ENCODE data around the gene MYLIP.

MYLIP gene

GRCh38 chr6:16108921-16109658, 19.8 kb upstream of the MYLIP start:
- DNase-seq = no peak

- no peak for DNase-seq
Measured at GRCh38 chr6:16109659-16110305, 19.1 kb upstream of the MYLIP start.

GRCh38 chr6:16118825-16119224, 10.1 kb upstream of the MYLIP start:
- DNase-seq = no peak

- no peak for DNase-seq
Measured at GRCh38 chr6:16121339-16121738, 7.5 kb upstream of the MYLIP start.

DNA sequence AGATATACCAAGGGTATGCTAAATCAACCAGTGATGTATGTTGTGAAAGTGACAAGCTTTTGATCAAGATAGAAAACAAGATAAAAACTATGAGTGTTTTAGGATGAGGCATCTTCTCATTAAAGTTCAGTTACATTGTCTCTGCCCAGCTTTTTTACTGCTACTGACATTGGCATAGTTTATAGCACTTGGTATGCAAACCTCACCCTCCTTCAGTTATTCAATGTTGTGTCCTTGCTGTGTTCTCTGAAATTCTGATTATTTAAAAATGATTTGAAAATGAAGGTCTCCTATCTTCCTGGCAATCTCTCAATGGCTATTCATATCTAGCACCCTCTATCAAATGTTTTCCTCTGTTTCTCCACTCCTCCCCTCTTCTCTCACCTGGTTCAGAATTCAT, 6.7 kb upstream of the MYLIP start:
- no peak for DNase-seq

DNA sequence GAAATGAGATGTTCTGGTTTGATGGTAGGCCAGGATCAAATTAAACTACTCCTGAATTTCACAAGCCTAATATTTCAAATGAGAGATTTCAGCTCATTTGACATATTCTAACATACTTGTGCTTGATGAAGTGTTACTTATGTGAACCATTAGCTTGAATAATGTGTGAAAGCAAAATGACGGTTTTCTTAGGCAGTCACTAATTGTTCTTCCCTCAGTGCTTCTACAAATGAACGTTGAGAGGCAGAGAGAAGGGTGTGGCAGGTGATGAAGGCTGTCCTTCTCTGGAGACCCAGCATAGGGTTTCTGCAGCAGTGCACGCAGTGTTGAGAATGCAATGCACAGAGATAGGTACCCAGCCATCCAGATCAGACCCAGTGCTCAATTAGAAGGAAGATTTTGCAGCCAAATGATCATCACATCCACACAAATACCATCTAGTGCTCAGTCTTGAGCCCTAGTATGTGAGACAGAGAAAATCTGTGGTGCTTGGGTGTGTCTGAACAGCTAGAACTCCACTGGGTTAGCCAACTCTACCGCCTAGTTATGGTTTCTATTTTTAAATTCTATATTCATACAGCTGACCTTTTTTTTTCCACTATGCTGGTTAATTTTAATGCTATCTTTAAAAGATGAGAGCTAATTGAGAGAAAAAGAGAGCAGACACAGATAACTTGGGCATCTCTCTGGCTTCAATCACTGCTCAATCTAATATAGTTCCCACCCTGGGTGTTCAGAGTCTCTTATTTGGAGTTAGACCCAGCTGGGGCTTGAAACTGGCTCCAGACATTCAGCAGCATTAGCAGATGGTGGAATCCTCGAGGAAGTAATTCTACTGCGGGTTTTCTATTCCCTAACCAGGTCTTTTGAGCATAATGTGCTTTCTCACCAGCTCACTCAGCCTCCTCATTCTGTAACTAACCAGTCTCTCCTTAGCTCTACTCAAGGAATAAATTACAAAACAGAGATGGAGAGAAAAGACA, 4.4 kb upstream of the MYLIP start:
- DNase-seq = no peak

DNA sequence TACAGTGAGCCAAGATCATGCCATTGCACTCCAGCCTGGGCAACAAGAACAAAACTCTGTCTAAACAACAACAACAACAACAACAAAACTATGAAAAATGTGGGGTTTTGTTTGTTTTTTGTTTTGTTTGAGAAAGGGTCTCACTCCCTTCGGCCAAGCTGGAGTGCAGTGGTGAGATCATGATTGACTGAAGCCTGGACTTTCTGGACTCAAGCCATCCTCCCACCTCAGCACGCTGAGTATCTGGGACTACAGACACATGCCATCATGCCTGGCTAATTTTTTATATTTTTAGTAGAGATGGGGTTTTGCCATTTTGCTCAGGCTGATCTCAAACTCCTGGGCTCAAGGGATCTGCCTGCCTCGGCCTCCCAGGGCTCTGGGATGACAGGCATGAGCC, 2.8 kb upstream of the MYLIP start:
- no peak for DNase-seq

DNA sequence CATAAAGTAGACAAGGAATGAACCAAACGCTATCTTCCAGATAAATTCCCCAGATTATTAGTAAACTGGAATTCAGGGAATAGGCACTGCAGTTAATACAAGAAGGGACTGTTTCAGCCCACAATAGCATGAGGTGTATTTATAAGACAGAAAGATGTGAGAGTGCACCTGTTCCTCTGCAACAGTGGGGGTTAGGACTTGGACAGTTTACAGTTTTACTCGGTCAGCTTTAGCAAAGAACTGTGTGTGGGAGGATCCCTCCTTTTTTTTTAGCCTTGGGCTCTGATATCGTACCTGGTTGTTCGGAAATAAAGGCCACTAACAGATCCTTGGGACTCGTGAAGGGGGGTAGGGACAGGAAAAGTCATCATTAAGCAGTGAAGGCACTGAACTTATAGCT, 2.0 kb upstream of the MYLIP start:
- no peak for DNase-seq

- DNase-seq = no peak
Measured at GRCh38 chr6:16127471-16127870, 1.4 kb upstream of the MYLIP start.

DNA sequence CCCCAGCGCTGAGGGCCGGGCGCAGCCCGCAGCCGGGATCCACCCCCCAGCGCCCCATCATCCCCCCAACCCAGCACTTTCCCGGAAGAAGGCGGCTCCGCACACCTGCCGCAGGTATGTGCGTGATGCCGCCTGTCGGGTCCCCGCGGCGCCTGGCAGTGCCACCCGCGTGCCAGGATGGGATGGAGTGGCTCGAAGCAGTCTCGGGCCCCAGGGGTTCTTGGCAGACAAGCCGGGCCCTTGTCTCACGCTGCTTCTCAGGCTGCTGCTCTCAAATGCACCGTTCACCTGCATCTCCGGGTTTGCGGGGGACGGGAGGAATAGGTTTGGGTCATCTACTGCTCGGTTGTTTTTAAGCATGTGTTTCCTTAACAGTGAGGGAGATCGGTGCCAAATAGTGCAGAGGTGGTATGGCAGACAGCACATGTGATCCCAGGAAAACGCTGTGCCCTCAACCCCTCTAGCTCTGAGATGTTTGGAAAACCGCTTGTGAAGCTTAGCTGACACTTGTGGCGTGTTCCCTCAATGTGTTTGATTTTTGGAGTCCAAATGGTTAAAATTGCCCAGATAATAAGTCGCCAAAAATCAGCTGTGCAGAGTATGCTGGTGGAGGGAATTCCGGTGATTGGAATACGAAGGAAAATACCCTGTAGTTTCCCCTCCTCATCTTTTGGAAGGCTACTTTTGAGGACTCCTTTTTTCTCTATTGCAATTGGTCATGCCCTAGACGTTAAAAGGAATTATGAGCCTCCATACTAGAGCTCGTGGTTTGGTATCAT, 926 bp downstream of the MYLIP start:
- no peak for DNase-seq

- DNase-seq = no peak
Measured at GRCh38 chr6:16130437-16130891, 1.6 kb downstream of the MYLIP start.

GRCh38 chr6:16130932-16131387, 2.1 kb downstream of the MYLIP start:
- DNase-seq = peak; percentile 5

DNA sequence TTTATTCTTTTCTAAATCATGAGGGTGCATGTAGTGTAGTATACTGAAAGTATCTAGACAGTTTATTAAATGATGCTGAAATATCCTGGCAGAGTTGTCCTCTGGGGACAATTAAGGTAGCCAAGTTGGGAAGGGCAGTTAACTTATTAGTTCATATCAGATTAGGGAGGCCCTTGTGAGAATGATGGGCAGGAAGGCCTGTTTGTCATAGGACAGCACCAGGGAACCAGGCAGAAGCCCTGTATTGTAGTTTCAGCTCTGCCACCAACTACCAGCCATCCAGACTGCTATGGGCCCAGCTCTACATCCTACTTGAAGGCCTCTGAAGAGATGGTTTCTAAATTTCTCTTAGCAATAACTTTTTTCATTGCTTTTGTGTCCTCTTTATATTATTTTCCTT, 4.0 kb downstream of the MYLIP start:
- no peak for DNase-seq

- DNase-seq = no peak
Measured at GRCh38 chr6:16134430-16134829, 5.5 kb downstream of the MYLIP start.

GRCh38 chr6:16135066-16135465, 6.2 kb downstream of the MYLIP start:
- no peak for DNase-seq

- no peak for DNase-seq
Measured at GRCh38 chr6:16136091-16136490, 7.2 kb downstream of the MYLIP start.

- no peak for DNase-seq
Measured at GRCh38 chr6:16136621-16137450, 8.0 kb downstream of the MYLIP start.

DNA sequence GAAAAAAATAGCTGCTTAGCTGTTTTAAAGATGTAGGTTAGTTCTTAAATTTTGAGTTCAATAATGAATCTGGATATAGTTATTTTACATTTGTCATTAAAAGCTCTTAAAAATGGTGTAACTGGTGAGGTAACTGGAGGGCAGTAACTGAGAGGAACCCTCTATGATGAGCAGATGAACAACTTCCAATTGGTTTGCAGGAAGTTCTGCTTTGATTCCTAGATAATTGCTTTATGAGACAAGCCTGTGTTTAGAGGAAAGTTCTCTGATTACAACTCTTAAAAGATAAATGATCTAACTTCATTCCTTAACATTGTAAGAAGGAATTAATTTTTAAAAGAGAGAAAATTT, 8.5 kb downstream of the MYLIP start:
- no peak for DNase-seq

- no peak for DNase-seq
Measured at GRCh38 chr6:16139556-16139955, 10.7 kb downstream of the MYLIP start.

DNA sequence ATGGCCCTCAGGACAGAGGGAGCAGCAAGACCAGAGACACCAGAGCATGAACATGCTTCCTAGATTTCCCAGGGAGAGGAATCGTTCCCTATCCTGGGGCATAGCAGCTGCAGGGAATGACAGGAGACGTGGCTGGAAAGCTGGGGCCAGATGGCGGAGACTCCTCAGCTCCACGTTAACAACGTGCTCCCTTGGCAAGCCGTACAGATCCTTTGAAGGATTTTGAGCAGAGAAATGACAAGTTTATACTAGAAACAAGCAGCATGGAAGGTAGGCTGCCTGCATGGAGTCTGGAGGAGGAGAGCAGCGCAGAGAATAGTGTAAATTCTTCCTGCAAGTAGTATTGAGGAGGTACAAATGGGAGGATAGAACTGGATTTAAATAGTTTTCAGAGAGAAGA, 11.7 kb downstream of the MYLIP start:
- no peak for DNase-seq

DNA sequence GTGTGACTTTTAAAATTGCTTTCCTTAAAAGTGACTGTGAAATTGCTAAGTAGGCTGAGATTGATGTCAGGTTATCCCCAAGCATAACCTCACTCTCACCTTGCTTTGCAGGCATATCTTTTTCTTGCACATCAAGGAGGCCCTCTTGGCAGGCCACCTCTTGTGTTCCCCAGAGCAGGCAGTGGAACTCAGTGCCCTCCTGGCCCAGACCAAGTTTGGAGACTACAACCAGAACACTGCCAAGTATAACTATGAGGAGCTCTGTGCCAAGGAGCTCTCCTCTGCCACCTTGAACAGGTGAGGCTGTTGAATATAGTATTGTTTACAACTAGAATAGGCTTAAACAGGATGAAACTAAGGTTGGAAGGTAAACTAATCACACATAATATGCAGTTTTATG, 12.6 kb downstream of the MYLIP start:
- DNase-seq = no peak

- no peak for DNase-seq
Measured at GRCh38 chr6:16145038-16145437, 16.2 kb downstream of the MYLIP start.
